ENCODE data around the gene SMOC1. TPM values are rescaled to one million over a fixed set of nuclear protein-coding genes. Genes with fewer than 3 reads are reported as not detected.

Gene SMOC1
- total and polyA plus RNA-seq, 7 experiments from 2014 or later, result 0.71 TPM; not detected in 6

GRCh38 chr14:70000601-70001000 is 121.4 kb downstream of the SMOC1 start:
- Histone ChIP-seq H3K4me1 (ENCODE audit: control insufficient read depth in 2 of 2, insufficient read depth in 2 of 2, low read length in 2 of 2) (no peaks in the 10 kb centered on the region), H3K4me3 (ENCODE audit: low read length) (no peak overlapping the region), H3K9me3 (ENCODE audit: control insufficient read depth in 2 of 3, low read length in 3 of 3) (no peaks in the 10 kb centered on the region), H3K36me3 (ENCODE audit: control insufficient read depth in 2 of 3, insufficient read depth in 3 of 3, low read length in 3 of 3) (no peaks in the 10 kb centered on the region), H3K27ac (ENCODE audit: low read depth, low read length) (no peak overlapping the region), H3K27me3 (ENCODE audit: control insufficient read depth in 2 of 2, insufficient read depth in 2 of 2, low read length in 2 of 2) (no peaks in the 10 kb centered on the region)
- Mint-ChIP-seq H3K27me3 (peaks cover 0 to 18% (median 12%) of the 10 kb centered on the region in 5 donors), H3K36me3 (no peaks in the 10 kb centered on the region), H3K27ac (no peak overlapping the region), H3K9me3 (peaks cover 0 to 1% (median 0%) of the 10 kb centered on the region in 11 donors), H3K4me3 (no peak overlapping the region), H3K4me1 (no peaks in the 10 kb centered on the region)
- intact Hi-C loops (cut with micrococcal nuclease), result no loop called here
- DNase-seq (no peak), ATAC-seq (no peak)
- ChIA-PET POLR2A (no interaction called here), CTCF (no interaction called here)

- no peak overlapping the region for H3K27ac ChIP-seq (ENCODE audit: low read depth, low read length)
- intact Hi-C loops (cut with micrococcal nuclease), result no loop called here
- H3K27me3 ChIP-seq (ENCODE audit: control insufficient read depth in 2 of 2, insufficient read depth in 2 of 2, low read length in 2 of 2), result no peaks in the 10 kb centered on the region
- Mint-ChIP-seq H3K27me3 (peaks cover 0 to 18% (median 9%) of the 10 kb centered on the region in 5 donors), H3K9me3 (peaks cover 0 to 1% (median 0%) of the 10 kb centered on the region in 11 donors), H3K36me3 (no peaks in the 10 kb centered on the region), H3K4me1 (no peaks in the 10 kb centered on the region), H3K4me3 (no peak overlapping the region), H3K27ac (no peak overlapping the region)
- H3K36me3 ChIP-seq (ENCODE audit: control insufficient read depth in 2 of 3, insufficient read depth in 3 of 3, low read length in 3 of 3), result no peaks in the 10 kb centered on the region
- H3K4me1 ChIP-seq (ENCODE audit: control insufficient read depth in 2 of 2, insufficient read depth in 2 of 2, low read length in 2 of 2), result no peaks in the 10 kb centered on the region
- ChIA-PET POLR2A (no interaction called here), CTCF (no interaction called here)
- DNase-seq (no peak), ATAC-seq (no peak)
- no peaks in the 10 kb centered on the region for H3K9me3 ChIP-seq (ENCODE audit: control insufficient read depth in 2 of 3, low read length in 3 of 3)
- no peak overlapping the region for H3K4me3 ChIP-seq (ENCODE audit: low read length)
Observed at GRCh38 chr14:70002589-70003346, 123.6 kb downstream of the SMOC1 start.

- no peak for DNase-seq
- Mint-ChIP-seq H3K27ac (no peak overlapping the region), H3K4me3 (no peak overlapping the region), H3K4me1 (no peaks in the 10 kb centered on the region), H3K9me3 (peaks cover 0 to 1% (median 0%) of the 10 kb centered on the region in 11 donors), H3K36me3 (no peaks in the 10 kb centered on the region), H3K27me3 (peaks cover 0 to 10% (median 6%) of the 10 kb centered on the region in 5 donors)
- CTCF ChIA-PET, result no interaction called here
- intact Hi-C loops (cut with micrococcal nuclease), result no loop called here
- Histone ChIP-seq H3K27me3 (ENCODE audit: control insufficient read depth in 2 of 2, insufficient read depth in 2 of 2, low read length in 2 of 2) (no peaks in the 10 kb centered on the region), H3K4me1 (ENCODE audit: control insufficient read depth in 2 of 2, insufficient read depth in 2 of 2, low read length in 2 of 2) (no peaks in the 10 kb centered on the region), H3K4me3 (ENCODE audit: low read length) (no peak overlapping the region), H3K9me3 (ENCODE audit: control insufficient read depth in 2 of 3, low read length in 3 of 3) (no peaks in the 10 kb centered on the region), H3K27ac (ENCODE audit: low read depth, low read length) (no peak overlapping the region), H3K36me3 (ENCODE audit: control insufficient read depth in 2 of 3, insufficient read depth in 3 of 3, low read length in 3 of 3) (no peaks in the 10 kb centered on the region)
- no peak for ATAC-seq
- POLR2A ChIA-PET, result no interaction called here
Observed at GRCh38 chr14:70004791-70005190, 125.6 kb downstream of the SMOC1 start.

- intact Hi-C loops (cut with micrococcal nuclease), result no loop called here
- Mint-ChIP-seq H3K9me3 (peaks cover 0 to 1% (median 0%) of the 10 kb centered on the region in 11 donors), H3K36me3 (no peaks in the 10 kb centered on the region), H3K27ac (no peak overlapping the region), H3K4me1 (no peaks in the 10 kb centered on the region), H3K27me3 (peaks cover 0 to 10% (median 6%) of the 10 kb centered on the region in 5 donors), H3K4me3 (no peak overlapping the region)
- ChIA-PET POLR2A (no interaction called here), CTCF (no interaction called here)
- H3K36me3 ChIP-seq (ENCODE audit: control insufficient read depth in 2 of 3, insufficient read depth in 3 of 3, low read length in 3 of 3), result no peaks in the 10 kb centered on the region
- no peaks in the 10 kb centered on the region for H3K4me1 ChIP-seq (ENCODE audit: control insufficient read depth in 2 of 2, insufficient read depth in 2 of 2, low read length in 2 of 2)
- no peak overlapping the region for H3K27ac ChIP-seq (ENCODE audit: low read depth, low read length)
- DNase-seq (no peak), ATAC-seq (no peak)
- no peaks in the 10 kb centered on the region for H3K9me3 ChIP-seq (ENCODE audit: control insufficient read depth in 2 of 3, low read length in 3 of 3)
- H3K27me3 ChIP-seq (ENCODE audit: control insufficient read depth in 2 of 2, insufficient read depth in 2 of 2, low read length in 2 of 2), result no peaks in the 10 kb centered on the region
- H3K4me3 ChIP-seq (ENCODE audit: low read length), result no peak overlapping the region
Observed at GRCh38 chr14:70005281-70005805, 126.1 kb downstream of the SMOC1 start.

GRCh38 chr14:70006699-70007098 is 127.5 kb downstream of the SMOC1 start:
- H3K4me1 Mint-ChIP-seq, result no peaks in the 10 kb centered on the region
- no peaks in the 10 kb centered on the region for H3K9me3 Mint-ChIP-seq
- intact Hi-C loops (cut with micrococcal nuclease), result no loop called here
- Histone ChIP-seq H3K9me3 (ENCODE audit: control insufficient read depth in 2 of 3, low read length in 3 of 3) (no peaks in the 10 kb centered on the region), H3K27ac (ENCODE audit: low read depth, low read length) (no peak overlapping the region), H3K4me1 (ENCODE audit: control insufficient read depth in 2 of 2, insufficient read depth in 2 of 2, low read length in 2 of 2) (no peaks in the 10 kb centered on the region), H3K27me3 (ENCODE audit: control insufficient read depth in 2 of 2, insufficient read depth in 2 of 2, low read length in 2 of 2) (no peaks in the 10 kb centered on the region), H3K4me3 (ENCODE audit: low read length) (no peak overlapping the region), H3K36me3 (ENCODE audit: control insufficient read depth in 2 of 3, insufficient read depth in 3 of 3, low read length in 3 of 3) (no peaks in the 10 kb centered on the region)
- H3K36me3 Mint-ChIP-seq, result no peaks in the 10 kb centered on the region
- POLR2A ChIA-PET, result no interaction called here
- ATAC-seq (no peak), DNase-seq (no peak)
- no peak overlapping the region for H3K27ac Mint-ChIP-seq
- peaks cover 0 to 10% (median 3%) of the 10 kb centered on the region in 5 donors for H3K27me3 Mint-ChIP-seq
- CTCF ChIA-PET, result interaction anchor here (1.0 kb wide), 1 partner anchor 9 kb away, joined by 3 read pairs; no protein-coding TSS in a partner anchor
- peak overlapping the region in 1 of 10 donors; percentile 22 for H3K4me3 Mint-ChIP-seq

GRCh38 chr14:70008284-70009262 is 129.4 kb downstream of the SMOC1 start:
- Histone ChIP-seq H3K9me3 (ENCODE audit: control insufficient read depth in 2 of 3, low read length in 3 of 3) (no peaks in the 10 kb centered on the region), H3K27me3 (ENCODE audit: control insufficient read depth in 2 of 2, insufficient read depth in 2 of 2, low read length in 2 of 2) (no peaks in the 10 kb centered on the region), H3K27ac (ENCODE audit: low read depth, low read length) (no peak overlapping the region), H3K36me3 (ENCODE audit: control insufficient read depth in 2 of 3, insufficient read depth in 3 of 3, low read length in 3 of 3) (no peaks in the 10 kb centered on the region), H3K4me1 (ENCODE audit: control insufficient read depth in 2 of 2, insufficient read depth in 2 of 2, low read length in 2 of 2) (no peaks in the 10 kb centered on the region), H3K4me3 (ENCODE audit: low read length) (no peak overlapping the region)
- Mint-ChIP-seq H3K27ac (no peak overlapping the region), H3K4me1 (no peaks in the 10 kb centered on the region), H3K9me3 (no peaks in the 10 kb centered on the region), H3K27me3 (peaks cover 0 to 10% (median 5%) of the 10 kb centered on the region in 5 donors), H3K4me3 (no peak overlapping the region), H3K36me3 (no peaks in the 10 kb centered on the region)
- DNase-seq (no peak), ATAC-seq (no peak)
- POLR2A ChIA-PET, result no interaction called here
- CTCF ChIA-PET, result no interaction called here
- intact Hi-C loops (cut with micrococcal nuclease), result no loop called here
